Glomerular endothelial cell (primary cell): Measurements from ENCODE around the gene ZAP70. TPM values are rescaled to one million over a fixed set of nuclear protein-coding genes. Genes with fewer than 3 reads are reported as not detected.

Source experiments
- DNase-seq: peaks from one replicate; pipeline ENCODE4 v3.0.0-alpha.2; 2011; ENCODE audit warnings: low read depth, low spot score; ENCODE audit errors: extremely low read depth
- total RNA-seq: library from RNA; depleted of rRNA; stranded (reverse); fragments of >200 nt; gene quantifications from 2 replicates; pipeline ENCODE4 v1.2.3, GENCODE V29; 2015

Gene ZAP70
- total RNA-seq, 1 donor from 2014 or later, result 2.7 TPM

DNA sequence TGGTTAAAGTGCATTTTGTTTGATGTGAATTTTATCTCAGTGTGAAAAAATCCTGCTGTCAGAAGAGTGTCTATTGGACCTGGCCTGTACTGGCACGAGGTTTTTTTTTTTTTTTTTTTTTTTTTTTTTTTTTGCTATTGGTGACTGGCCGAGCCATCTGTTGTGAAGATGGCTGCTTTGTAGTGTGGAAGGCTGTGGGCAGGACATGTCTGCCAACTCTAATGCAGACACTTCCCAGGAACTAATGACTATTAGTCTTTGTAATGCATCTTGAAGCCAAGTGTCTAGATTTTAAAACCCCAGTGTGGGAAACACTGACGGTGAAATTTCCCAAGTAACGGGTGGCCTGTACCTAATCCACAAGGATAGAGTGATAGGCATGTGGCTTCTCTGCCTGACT lies 34.3 kb downstream of the ZAP70 start:
- DNase-seq, result no peak

DNA sequence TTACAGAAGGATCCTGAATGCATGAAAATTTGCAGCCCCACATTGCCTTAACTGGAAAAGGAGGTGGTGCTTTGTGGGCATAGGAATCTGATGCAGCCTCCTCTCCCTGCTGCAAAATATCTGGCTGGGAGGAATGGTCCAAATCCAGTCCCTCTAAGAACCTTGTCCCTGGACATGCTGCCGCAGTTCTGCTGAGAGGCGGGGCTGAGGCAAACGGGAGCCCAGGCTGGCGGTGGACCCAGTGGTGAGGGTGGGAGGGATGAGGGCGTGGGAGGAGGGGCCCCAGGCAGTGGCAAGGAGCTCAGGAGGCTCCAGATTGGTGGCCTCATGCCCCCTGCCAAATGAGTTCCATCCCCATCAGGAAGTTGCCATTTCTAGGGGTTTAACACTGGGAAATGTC lies 36.2 kb downstream of the ZAP70 start:
- no peak for DNase-seq

DNA sequence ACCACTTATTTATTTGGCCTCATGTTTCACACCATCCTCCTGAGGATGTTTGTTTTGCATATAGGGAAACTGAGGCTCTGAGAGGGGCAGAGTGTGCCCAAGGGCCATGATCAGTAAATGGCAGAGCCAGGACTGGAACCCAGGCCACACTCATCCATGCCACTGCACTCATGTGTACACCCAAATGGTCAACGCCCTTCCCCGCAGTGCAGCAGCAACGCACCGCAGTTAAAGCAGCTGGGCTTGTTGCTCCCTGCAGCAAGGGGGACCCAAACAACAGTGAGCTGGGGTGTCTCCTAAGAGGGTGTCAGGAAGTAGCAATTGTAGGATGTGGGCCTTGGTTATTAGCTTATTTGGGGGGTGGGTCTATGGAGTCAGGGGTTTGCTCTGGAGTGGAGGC lies 36.6 kb downstream of the ZAP70 start:
- no peak for DNase-seq

DNA sequence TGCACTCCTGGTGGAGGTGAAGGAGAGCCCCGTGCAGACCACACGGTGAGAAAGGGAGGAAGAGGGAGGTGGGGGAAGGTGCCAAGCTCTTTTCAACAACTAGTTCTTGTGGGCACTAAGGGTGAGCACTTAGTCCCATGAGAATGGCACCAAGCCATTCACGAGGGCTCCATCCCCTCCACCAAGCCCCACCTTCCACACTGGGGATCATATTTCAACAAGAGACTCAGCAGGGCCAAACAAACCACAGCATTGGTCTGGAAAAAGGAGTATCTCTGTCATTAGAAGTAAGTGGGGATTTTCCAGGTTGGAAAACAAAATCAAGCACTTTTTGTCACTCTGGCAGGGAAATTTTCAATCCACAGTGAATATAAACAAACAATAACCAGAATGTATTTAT lies 38.4 kb downstream of the ZAP70 start:
- no peak for DNase-seq

DNA sequence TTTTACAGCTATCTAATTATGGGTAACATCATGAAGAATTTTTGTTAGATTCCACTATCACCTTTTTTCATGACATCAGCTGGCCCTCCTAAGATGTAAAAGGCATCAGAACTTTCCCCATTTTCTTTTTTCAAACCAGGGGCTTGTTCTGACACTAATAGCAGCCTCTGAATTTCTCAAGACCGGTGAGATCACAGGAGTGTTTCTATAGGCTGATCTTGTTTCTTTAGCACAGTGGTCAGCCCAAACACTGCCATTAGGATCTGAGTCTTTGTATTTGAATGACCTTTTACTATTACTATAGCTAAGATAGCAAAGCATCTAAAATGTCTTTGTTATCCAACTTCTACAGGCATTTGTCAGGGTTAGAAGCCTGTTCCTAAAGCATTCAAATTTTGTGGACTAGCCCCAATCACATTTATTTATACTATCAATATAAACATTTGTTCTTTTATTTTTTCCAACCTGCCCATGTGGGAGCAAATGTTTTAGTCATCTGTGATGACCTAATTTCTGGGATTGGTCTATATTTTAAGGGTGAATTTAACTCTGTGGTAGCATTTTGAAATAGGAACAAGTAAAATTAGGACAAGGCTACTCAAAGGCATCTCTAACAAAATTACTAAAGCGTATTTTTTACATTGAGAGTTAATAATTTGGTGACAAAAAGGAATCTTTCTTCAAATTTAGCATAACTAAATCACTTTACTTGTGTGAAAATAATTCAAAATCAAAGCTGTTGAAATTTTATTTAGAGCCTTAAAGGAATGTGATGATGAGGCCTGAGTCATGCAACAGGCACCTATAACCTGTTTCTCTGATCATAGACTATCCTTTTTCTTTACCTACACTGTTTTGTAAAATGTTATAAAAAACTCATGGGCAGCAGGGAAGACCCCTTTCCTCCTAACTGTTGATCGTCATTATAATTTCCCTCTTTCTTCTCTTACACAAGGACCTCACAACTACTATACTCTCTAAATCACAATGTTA lies 39.3 kb downstream of the ZAP70 start:
- no peak for DNase-seq

DNA sequence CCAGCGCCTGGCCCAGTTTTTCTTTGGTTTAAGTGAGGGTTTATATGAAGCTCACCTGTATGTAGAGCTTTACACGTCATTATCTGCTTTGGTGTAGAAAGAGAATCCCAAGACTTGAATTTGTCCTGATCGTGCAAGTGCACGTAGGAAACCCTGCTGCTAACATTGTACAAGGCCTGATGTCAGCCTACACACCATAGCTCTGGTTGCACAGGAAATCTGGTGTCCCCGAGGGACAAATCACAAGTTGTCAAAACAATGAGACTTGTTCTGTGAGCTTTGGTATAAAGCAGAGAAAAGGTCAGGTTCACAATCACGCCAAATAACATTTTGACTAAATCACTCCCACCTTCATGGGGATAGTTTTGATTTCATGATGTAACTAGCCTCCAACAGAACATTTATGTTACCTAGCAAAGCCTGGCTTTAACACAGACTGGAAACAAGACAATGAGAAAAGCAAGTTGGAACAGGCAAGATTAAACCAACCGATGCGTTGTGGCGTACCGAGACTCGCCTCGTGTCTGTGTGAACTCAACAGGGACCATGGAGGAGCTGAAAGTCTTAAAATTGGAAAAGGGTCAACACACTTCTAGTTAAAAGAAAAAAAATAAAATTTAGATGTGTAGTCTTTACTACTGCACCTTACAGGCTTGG lies 41.4 kb downstream of the ZAP70 start:
- no peak for DNase-seq

DNA sequence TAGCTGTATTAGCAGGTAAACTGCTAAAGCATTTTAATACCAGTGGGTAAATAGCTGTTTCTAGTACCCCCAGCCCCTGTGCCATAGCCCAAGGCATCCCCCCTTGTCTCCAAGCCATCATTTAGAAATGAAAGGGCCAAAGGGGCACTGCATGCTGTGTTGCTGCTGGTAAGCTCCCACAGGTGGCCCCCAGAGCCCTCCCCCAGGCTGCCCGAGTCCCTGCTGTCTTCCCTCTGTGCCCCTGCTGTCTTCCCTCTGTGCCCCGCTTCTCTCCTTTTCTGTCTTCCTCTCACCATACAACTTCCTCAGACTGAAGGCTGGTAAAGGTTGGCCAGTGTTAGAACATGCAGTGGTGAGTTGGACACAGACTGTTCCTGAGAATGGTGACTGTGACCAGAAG lies 42.1 kb downstream of the ZAP70 start:
- DNase-seq, result no peak

DNA sequence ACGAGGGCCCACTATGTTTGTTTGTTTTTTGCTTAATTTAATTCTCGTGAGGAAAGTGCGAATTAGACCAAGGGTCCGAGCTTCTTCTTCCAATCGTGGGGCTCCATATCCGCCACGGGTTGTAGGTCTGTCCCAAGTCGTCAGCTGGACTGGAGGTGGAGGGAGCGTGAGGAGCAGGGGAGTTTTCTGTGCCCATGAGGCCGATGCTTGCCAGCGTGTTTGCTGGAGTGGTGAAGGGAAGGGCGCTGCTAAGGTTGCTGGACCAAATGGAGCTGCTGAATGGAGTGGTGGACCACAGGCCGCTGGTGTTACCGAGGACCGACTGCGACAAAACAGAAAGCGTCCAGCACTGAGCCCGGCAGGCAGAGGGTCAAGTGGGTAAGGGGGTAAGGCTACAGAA lies 43.7 kb downstream of the ZAP70 start:
- DNase-seq, result no peak

DNA sequence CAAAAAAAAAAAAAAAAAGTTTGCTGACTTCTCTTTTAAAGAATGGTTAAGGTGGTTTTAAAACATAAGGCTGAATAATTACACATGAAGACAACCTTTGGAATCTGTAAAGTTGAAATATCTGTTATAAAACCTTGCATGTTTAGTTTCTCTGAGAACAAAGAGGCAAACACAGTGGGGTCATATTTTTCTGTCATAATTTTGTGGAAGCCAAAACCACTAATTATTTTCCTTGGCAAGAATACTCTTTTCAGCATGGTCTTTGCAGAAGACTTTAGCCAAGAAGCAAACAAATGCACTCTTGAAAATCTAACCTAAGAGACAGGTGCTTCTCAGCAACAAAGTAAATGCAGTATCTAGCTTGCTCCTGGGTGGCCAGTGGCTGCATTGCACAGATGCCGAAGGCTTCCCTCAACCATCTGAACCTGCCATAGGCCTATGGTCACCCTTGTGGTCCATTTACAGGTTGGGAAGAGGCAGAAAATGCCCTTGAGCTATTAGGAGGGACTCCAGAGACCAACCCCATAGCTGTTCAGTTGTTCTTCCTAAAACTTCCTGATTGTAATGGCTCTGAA lies 44.8 kb downstream of the ZAP70 start:
- DNase-seq, result no peak

DNA sequence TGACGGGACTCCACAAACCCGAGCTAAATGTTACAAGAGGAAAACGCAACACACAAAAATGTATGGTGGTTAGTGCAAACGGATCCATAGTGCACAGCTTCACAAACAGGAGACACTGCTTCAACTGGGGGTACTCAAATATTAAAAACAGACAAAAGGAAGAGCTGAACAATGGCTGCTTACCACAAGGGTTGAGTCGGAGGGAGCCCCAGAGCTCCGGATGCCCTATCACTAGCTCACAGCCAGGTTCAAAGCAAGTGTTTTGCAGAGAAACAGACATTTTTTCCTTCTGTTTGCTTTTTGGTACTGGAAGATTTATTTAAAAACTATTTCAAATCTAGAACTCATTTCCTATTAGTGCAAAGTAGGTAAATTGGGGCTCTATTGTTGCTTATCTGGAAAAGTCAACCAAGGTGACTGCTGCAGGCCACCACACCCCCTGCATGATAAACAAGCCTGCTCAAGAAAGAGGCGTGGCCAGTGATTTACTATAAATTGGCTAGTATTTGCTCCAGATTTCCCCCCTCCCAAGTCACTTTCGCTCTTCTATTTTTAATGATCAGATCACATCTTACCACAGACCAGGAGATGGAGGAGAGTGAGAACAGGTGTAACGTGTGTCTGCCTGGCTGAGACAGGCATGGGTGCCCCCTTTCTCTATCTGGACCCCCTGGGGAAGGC lies 46.5 kb downstream of the ZAP70 start:
- no peak for DNase-seq

DNA sequence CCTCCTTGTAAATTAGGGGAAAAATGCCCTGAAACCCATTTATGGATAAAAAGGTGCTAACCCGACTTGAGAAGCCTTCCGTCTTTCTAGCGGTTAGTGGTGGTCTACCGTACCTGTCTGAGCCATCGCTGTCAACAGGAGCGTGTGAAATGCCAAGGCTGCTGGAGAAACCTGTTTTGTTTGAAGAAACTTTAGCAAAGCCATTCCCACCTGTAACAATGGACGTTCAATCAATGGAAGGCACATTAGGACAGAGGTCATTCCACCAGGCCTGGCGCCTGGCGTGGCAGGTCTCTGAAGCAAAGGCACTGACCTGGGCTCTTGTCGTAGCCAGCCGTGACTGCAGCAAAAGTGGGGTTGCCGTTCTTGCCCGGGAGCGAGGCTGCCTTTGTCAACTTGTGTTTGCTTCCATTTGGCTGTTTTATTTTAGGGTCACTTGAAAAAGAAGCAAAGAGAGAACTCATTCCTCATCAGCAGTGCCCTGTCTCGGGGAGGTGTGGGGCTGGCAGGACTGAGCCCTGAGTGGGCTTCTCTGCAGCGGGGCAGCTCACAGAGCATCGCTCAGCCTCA lies 47.2 kb downstream of the ZAP70 start:
- no peak for DNase-seq

DNA sequence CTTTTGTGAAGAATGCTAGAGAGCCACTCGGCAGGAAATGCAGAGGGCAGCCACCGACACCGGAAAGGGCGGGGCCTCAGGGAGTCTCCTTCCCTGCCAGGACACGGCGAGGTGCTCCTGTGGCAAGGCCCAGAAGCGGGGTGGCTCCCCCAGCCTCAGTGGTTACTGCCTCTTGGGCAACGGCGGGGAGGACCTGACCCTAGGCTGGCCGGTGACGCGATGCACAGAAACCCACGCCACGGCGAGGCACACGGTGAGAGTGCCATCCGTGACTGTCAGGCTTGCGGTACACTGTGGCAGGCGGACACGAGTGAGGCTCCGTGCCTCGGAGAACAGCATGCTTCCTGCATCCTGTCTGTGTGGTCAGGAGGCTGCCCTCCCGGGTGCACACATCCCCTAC lies 47.8 kb downstream of the ZAP70 start:
- no peak for DNase-seq

DNA sequence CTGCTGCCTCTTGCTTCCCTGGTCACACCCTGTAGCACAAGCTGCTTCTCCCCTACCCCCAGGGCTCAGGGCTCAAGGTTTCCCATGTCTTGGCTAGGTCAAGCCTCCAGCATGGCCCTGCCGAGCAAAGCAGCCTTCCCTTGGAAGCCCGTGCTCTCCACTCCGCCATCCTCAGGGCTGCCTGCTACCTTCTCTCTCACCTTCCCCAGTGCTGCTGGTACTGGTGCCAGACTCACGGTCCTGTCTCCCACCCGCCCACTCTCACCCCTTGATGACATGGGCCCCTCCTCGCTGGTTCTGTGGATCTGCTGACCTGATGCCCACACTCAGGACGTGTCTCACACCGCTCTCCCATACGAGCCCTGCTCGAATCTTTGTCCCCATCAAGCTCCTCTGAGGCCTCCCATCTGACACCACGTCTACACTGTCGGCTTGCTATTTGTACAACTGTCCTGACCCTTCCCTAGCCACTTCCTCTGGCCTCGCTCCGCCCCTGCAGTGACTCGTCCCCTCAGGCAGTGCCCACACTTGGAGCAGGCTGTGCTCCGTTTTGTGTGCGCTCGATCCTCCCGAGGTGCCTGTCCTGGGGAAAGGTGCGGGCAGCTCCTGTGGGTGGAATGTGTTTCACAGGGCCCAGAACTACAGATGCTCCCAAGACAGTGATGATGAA lies 49.9 kb downstream of the ZAP70 start:
- no peak for DNase-seq

DNA sequence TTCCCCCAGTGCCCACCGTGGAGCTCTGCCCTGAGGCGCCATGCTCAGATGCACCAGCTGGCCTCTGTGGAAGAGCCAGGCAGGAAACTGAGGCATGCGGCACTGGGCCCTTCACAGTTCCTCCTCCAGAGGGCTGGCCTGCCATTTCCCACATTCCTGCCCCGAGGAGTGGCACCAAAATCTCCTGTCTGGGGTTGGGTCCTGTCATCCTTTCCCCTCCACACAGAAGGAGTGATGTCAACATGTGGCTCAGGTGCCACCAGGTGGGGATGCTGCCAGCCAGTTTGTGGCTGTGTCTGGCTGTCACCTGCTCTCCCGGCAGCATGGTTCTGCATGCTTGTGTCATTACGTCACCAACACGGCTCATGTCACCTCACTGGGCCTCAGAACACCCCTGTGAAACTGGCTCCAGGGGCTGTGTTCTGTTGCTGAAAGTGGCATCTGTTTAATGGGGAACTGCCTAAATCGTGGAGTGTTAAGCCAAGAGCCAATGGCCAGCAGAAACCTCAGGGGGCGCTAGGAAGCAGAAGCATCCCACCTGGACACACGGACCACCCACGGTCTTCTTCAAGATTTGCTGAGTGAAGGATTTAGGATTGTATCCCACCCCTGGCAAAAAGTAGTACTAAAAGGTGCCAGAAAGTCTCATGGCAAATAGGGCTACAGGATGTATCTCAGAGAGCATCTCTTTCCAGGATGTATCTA lies 51.3 kb downstream of the ZAP70 start:
- DNase-seq, result no peak

DNA sequence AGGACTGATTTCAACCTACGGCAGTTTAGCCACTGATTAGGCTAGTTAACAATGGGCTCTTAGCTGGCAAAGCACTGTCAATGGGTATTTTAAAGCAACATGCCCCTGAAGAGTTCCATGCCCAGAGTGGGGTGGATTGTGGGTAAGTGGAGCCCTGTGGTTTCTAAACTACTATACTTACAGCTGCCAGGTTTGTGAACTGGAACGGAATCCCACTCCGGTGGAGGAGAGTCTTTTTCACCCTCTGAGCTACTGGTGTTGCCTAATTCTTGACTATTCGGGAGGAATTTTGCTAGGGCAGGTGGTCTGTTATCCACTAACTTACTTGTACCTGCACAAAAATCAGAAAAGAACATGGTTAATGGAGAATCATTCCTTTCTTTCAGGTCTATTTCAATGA lies 52.6 kb downstream of the ZAP70 start:
- DNase-seq, result no peak

DNA sequence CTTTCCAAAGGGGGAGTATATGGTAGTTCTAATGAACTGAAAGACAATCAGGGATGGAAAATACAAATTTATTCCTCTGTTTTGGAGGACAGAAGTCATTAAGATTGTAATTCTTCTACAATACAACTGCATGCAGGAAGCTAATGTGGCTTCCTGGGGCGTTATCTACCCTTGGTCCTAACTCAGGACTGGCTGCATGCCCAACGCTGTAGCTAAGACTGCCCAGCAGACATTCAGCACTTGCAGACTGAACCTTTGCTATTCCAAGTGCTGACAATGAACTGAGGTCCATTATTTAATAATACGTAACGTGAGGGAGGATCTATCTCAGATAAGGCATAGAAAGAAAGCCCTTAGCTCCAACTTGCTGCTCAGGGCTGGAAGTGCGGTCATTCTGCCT lies 53.2 kb downstream of the ZAP70 start:
- no peak for DNase-seq

DNA sequence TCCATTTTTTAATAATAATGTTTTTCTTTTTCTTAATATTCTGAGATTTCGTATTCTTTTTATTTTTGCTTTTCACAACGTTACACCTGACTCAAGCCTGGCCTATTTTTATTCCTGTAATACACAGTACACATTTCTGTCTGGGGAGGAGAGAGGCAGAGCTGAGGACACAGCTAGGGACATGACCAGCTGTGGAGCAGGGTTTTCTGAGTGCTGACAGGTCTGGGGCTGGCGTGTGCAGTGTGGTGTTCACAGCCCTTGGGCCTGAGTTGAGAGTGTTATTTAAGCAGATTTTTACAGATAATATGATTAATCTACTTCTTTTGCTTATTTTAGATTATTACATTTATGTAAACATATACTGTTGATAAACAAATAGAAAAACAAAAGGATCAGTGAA lies 55.9 kb downstream of the ZAP70 start:
- DNase-seq, result no peak

DNA sequence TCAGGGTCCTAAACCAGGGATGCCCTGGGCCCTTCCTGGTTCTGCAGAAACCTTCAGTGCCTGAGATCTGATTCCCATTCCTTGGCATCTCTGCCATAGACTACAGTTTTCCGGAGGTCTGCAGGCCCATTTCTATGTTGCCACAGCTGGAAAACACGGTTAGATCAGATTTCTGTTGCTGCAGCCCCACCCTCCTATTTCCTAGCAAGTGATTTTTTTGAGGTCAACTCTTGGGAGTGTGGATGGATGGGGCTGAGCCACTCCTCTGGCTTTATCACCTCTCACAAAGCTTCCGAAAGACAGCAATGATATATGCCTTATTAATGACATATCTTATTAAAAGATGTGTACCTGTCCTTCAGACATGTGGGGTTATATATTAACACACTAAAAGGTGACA lies 56.3 kb downstream of the ZAP70 start:
- DNase-seq, result no peak

DNA sequence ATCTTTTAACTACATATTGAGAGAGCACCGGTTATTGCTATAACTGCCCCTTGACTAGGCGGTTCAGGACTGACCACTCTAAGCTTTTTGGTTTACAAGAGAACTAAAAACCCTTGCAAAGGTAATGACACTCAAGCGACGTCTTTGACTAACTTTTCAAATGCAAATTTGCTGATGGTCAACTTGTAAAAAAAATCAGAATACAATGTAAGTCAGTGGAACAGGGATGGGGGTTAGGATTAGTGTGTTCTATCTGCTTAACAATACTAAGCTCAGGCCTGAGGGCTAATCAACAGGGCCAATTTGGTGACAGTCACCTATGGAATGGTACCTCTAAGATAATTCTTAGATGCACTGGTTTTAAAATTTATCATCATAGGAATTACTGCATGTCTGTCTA lies 57.1 kb downstream of the ZAP70 start:
- DNase-seq, result no peak

DNA sequence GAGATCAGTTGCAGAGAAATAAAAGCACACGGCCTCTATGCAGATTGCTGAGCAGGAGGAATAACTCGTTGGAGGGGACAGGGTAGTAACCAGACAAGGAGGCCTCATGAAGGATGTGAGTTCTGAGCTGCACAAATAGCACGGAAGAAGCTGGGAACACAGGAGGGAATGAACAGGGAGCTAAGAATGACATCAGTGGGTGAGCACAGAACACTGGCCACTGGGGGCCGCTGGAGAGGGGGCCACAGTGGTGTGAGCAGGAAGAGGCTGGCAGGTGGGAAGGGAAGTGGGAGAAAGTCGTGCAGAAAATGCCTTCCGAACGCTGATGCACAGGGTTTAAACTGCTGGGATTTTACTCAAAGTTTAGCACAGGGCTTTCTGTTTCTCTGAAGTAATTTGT lies 61.0 kb downstream of the ZAP70 start:
- no peak for DNase-seq
